ENCODE measurements around the gene AFAP1.

AFAP1 gene

DNA sequence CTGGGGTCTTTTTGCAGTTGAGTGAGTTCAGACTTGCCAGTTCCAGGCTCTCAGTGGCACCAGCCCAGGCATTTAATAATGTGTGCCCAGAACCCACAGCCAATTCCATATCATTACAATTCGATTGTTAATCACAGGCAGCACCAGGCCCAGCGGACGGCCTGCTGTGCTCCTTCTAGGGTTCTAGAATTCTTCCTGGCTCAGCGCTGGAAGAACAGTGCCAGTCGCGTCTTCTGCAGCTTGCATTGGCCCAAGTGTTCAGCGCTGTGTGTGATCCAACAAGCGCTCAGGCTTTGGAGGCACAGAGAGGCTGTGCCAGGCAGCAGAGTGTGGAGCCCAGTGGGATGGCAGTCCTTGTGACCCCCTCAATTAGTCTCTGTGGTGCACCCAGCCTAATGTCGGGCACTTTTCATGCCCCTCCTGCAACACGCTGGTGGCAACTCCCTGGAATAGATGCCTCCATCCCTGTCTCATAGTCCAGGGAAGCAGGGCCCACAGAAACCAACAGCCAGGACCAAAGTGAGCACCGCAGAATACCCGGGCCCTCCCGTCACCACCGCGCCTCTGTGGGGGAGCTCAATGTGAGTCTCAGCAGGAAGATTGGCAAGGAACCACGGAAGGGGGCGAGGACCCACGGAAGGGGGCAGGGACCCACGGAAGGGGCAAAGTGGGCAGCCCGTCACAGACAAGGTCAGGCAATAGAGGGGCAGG lies 193.2 kb downstream of the AFAP1 start:
- peaks cover 0 to 4% (median 0%) of the 10 kb centered on the region in 5 experiments for H3K9me3 ChIP-seq (ENCODE audit: control extremely low read depth in 1 of 5, control insufficient read depth in 4 of 5, insufficient read depth in 2 of 5, low read depth in 1 of 5, low read length in 4 of 5)
- H3K27ac ChIP-seq (ENCODE audit: insufficient read depth in 1 of 2, low read depth in 1 of 2, low read length in 2 of 2, poor library complexity in 1 of 2, severe bottlenecking in 2 of 2), result no peak overlapping the region
- H3K36me3 ChIP-seq (ENCODE audit: control insufficient read depth in 4 of 4, insufficient read depth in 4 of 4, low read length in 3 of 4), result no peaks in the 10 kb centered on the region
- H3K4me3 ChIP-seq (ENCODE audit: control insufficient read depth in 1 of 7, extremely low read depth in 1 of 7, insufficient read depth in 4 of 7, low read depth in 2 of 7, low read length in 6 of 7), result no peak overlapping the region
- 93% methylated on average over 20 of the region's 20 CpGs for WGBS (ENCODE audit: insufficient coverage)
- H3K4me1 ChIP-seq (ENCODE audit: control extremely low read depth in 1 of 4, control insufficient read depth in 4 of 4, insufficient read depth in 4 of 4, low read length in 3 of 4), result no peaks in the 10 kb centered on the region
- peaks cover 0 to 43% (median 3%) of the 10 kb centered on the region in 5 experiments for H3K27me3 ChIP-seq (replicated peaks in 2 of 5; ENCODE audit: control insufficient read depth in 4 of 5, insufficient read depth in 5 of 5, low read length in 4 of 5)
- ChIA-PET POLR2A (no interaction called here), CTCF (no interaction called here)
- no peak for DNase-seq

DNA sequence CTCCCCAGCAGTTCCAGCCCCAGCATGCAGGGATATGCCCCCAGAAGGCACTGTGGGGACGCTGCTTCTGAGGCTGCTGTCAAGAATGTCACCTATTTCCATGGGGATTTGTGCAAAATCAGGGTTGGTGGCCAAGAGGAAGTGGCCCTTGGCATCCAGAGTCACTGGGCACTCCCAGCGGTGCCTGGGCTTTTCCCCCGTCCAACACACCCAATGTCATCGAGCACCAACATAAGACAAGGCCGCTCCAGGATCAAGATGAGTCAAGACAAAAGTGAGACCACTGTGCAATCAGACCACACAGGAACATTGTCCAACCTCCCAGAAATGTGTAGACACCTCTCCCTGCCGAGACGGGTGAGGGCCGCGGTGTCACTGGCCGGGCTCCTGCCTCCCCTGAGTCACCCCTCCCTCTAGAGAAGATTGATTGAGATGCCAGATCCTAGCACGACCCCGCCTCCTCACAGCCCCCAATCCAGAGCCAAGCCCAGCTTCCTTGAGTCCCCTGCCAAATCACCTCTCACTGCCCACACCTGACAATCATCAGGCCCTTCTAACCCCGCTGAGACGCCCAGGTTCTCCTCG lies 194.3 kb downstream of the AFAP1 start:
- Histone ChIP-seq H3K4me1 (ENCODE audit: control extremely low read depth in 1 of 4, control insufficient read depth in 4 of 4, insufficient read depth in 4 of 4, low read length in 3 of 4) (no peaks in the 10 kb centered on the region), H3K27ac (ENCODE audit: insufficient read depth in 1 of 2, low read depth in 1 of 2, low read length in 2 of 2, poor library complexity in 1 of 2, severe bottlenecking in 2 of 2) (no peak overlapping the region), H3K4me3 (ENCODE audit: control insufficient read depth in 1 of 7, extremely low read depth in 1 of 7, insufficient read depth in 4 of 7, low read depth in 2 of 7, low read length in 6 of 7) (no peak overlapping the region), H3K9me3 (ENCODE audit: control extremely low read depth in 1 of 5, control insufficient read depth in 4 of 5, insufficient read depth in 2 of 5, low read depth in 1 of 5, low read length in 4 of 5) (no peaks in the 10 kb centered on the region), H3K27me3 (replicated peaks in 2 of 5; ENCODE audit: control insufficient read depth in 4 of 5, insufficient read depth in 5 of 5, low read length in 4 of 5) (peaks cover 0 to 41% (median 3%) of the 10 kb centered on the region in 5 experiments), H3K36me3 (ENCODE audit: control insufficient read depth in 4 of 4, insufficient read depth in 4 of 4, low read length in 3 of 4) (no peaks in the 10 kb centered on the region)
- ChIA-PET CTCF (no interaction called here), POLR2A (no interaction called here)
- 78% methylated on average over 13 of the region's 15 CpGs for WGBS (ENCODE audit: insufficient coverage)
- no peak for DNase-seq

DNA sequence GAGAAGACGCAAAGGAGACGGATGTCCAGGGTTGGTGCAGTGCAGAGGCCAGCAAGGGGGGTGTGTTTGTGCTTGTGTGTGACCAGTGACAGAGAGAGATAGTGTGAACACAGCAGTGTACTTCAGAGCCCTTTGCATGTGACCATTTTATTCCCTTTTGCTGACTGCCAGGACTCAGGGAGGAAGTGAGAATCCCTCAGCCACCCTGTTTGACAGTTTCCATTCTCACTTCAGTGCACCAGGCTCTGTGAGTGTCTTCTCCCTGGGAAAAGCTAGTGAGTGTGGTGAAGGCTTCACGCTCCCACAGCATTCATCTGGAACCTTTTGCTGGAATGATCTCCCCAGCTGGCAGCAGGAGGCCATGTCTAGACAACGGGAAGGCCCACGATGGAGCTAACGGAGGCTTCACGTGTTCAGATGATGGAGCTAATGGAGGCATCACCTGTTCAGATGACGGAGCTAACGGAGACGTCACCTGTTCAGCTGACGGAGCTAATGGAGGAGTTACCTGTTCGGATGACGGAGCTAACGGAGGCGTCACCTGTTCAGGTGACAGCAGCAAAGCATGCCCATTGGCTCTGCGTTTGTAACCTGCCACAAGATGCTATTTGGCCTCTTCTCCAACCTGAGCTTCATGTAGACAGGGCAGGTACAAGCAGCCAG lies 195.4 kb downstream of the AFAP1 start:
- Histone ChIP-seq H3K4me1 (ENCODE audit: control extremely low read depth in 1 of 4, control insufficient read depth in 4 of 4, insufficient read depth in 4 of 4, low read length in 3 of 4) (no peaks in the 10 kb centered on the region), H3K27ac (ENCODE audit: insufficient read depth in 1 of 2, low read depth in 1 of 2, low read length in 2 of 2, poor library complexity in 1 of 2, severe bottlenecking in 2 of 2) (no peak overlapping the region), H3K9me3 (ENCODE audit: control extremely low read depth in 1 of 5, control insufficient read depth in 4 of 5, insufficient read depth in 2 of 5, low read depth in 1 of 5, low read length in 4 of 5) (no peaks in the 10 kb centered on the region), H3K27me3 (replicated peaks in 2 of 5; ENCODE audit: control insufficient read depth in 4 of 5, insufficient read depth in 5 of 5, low read length in 4 of 5) (peaks cover 0 to 40% (median 0%) of the 10 kb centered on the region in 5 experiments), H3K4me3 (ENCODE audit: control insufficient read depth in 1 of 7, extremely low read depth in 1 of 7, insufficient read depth in 4 of 7, low read depth in 2 of 7, low read length in 6 of 7) (no peak overlapping the region), H3K36me3 (ENCODE audit: control insufficient read depth in 4 of 4, insufficient read depth in 4 of 4, low read length in 3 of 4) (no peaks in the 10 kb centered on the region)
- no peak for DNase-seq
- ChIA-PET POLR2A (no interaction called here), CTCF (interaction anchor here (1.3 to 1.5 kb wide), 2 partner anchors 17 to 23 kb away, joined by 3 to 4 read pairs; no protein-coding TSS in a partner anchor)
- WGBS (ENCODE audit: insufficient coverage), result 84% methylated on average over 16 of the region's 16 CpGs

DNA sequence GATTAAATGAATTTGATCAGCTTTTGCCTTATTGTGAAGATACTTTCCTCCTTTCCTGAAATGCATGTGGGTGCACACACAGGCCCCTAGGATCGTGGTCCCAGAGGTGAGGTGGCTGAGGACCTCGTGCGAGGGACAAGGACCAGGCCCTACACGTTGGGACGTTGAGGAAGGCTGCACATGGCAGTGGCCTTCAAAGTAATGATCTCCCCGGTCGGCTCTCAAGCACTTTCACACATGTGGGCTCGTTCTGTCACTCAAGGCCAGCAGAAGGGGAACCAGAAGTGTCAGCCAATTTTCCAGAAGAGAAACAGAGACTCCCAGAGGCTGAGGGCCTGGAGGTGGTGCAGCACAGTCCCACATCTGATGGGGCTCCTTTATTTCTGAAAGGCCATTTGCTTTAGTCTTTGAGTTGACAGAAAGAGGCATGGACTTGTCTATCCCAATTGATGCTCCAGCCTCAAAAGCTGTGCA lies 196.8 kb downstream of the AFAP1 start:
- peaks cover 0 to 27% (median 0%) of the 10 kb centered on the region in 5 experiments for H3K27me3 ChIP-seq (replicated peaks in 2 of 5; ENCODE audit: control insufficient read depth in 4 of 5, insufficient read depth in 5 of 5, low read length in 4 of 5)
- no peaks in the 10 kb centered on the region for H3K4me1 ChIP-seq (ENCODE audit: control extremely low read depth in 1 of 4, control insufficient read depth in 4 of 4, insufficient read depth in 4 of 4, low read length in 3 of 4)
- H3K36me3 ChIP-seq (ENCODE audit: control insufficient read depth in 4 of 4, insufficient read depth in 4 of 4, low read length in 3 of 4), result no peaks in the 10 kb centered on the region
- peaks cover 0 to 2% (median 0%) of the 10 kb centered on the region in 5 experiments for H3K9me3 ChIP-seq (ENCODE audit: control extremely low read depth in 1 of 5, control insufficient read depth in 4 of 5, insufficient read depth in 2 of 5, low read depth in 1 of 5, low read length in 4 of 5)
- ChIA-PET POLR2A (no interaction called here), CTCF (interaction anchor here (1.5 kb wide), 1 partner anchor 19 kb away, joined by 3 read pairs; no protein-coding TSS in a partner anchor)
- WGBS (ENCODE audit: insufficient coverage), result 75% methylated on average over 8 of the region's 8 CpGs
- H3K27ac ChIP-seq (ENCODE audit: insufficient read depth in 1 of 2, low read depth in 1 of 2, low read length in 2 of 2, poor library complexity in 1 of 2, severe bottlenecking in 2 of 2), result no peak overlapping the region
- no peak for DNase-seq
- no peak overlapping the region for H3K4me3 ChIP-seq (ENCODE audit: control insufficient read depth in 1 of 7, extremely low read depth in 1 of 7, insufficient read depth in 4 of 7, low read depth in 2 of 7, low read length in 6 of 7)

DNA sequence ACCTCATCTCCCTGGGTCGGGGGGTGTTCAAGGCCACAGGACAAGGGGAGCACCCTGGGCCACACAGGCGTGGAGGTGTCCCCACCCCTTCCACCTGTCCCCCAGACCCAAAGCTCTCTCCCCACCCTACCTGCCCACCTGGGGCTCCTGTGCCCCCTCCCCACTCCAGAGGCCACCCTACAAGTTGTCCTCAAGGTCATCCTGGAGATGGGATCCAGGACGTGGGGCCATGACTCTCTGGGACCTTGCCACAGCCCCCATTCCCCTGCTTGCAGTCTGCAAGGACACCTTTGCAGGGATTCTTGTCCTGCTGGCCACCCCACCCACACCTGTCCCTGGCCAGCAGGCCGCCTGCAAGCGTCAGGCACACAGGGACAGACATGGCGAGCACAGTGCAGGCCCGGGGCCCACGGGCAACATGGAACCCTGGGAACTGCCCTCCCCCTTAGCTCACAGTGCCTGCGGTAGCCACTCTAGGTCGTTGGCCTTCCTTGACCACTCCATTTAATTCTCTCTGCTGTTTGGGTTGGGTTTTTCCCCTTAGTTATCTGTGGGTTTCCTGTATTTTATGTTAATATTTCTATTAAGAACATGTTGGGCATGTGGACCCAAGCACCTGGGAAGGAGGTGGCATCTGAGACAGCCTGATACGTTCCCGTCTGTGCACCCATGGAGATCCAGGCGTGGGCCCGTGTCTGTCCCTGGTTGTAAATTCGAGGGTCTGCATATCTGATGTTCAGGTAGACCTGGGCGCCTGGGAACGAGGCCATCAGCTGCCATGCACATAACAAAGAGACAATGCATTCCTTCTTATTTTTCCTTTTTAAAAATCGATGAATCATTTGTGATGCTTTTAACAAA lies 197.5 kb downstream of the AFAP1 start:
- Histone ChIP-seq H3K9me3 (ENCODE audit: control extremely low read depth in 1 of 5, control insufficient read depth in 4 of 5, insufficient read depth in 2 of 5, low read depth in 1 of 5, low read length in 4 of 5) (peaks cover 0 to 4% (median 0%) of the 10 kb centered on the region in 5 experiments), H3K27ac (ENCODE audit: insufficient read depth in 1 of 2, low read depth in 1 of 2, low read length in 2 of 2, poor library complexity in 1 of 2, severe bottlenecking in 2 of 2) (no peak overlapping the region), H3K4me3 (ENCODE audit: control insufficient read depth in 1 of 7, extremely low read depth in 1 of 7, insufficient read depth in 4 of 7, low read depth in 2 of 7, low read length in 6 of 7) (no peak overlapping the region), H3K4me1 (ENCODE audit: control extremely low read depth in 1 of 4, control insufficient read depth in 4 of 4, insufficient read depth in 4 of 4, low read length in 3 of 4) (no peaks in the 10 kb centered on the region), H3K27me3 (replicated peaks in 2 of 5; ENCODE audit: control insufficient read depth in 4 of 5, insufficient read depth in 5 of 5, low read length in 4 of 5) (peaks cover 0 to 21% (median 0%) of the 10 kb centered on the region in 5 experiments), H3K36me3 (ENCODE audit: control insufficient read depth in 4 of 4, insufficient read depth in 4 of 4, low read length in 3 of 4) (no peaks in the 10 kb centered on the region)
- ChIA-PET POLR2A (no interaction called here), CTCF (no interaction called here)
- WGBS (ENCODE audit: insufficient coverage), result 97% methylated on average over 14 of the region's 18 CpGs
- DNase-seq, result no peak

DNA sequence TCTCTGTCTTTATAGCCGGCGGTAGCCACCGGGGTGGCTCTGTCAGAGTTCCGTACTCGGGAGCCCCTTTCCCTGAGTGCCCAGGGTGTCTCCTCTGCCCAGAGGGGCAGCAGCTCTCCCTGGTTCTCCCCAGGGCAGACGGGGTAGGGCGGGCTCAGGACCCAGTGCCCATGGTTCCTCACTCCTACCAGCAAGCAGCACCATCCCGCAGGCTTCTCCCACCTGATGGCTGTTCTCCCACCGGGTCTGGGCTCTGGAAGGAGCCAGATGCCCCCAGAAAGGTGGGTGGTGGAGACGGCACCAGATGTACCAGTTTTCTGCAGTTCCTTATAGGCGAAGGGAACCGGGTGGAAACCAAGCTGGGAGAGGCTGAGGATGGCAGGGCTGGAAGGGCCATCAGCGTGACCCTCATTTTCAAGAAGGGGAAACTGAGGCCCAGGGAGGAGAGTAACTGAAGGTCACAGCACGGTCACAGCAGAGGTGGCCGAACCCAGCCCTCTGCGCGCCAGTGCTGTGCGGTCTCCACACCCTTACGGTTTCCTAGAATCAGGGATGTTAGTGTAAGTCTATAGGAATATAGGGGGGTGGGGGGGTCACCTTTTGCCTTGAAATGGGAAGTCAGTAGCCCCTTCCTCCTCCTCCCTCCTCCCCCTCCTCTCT lies 198.7 kb downstream of the AFAP1 start:
- Histone ChIP-seq H3K4me1 (ENCODE audit: control extremely low read depth in 1 of 4, control insufficient read depth in 4 of 4, insufficient read depth in 4 of 4, low read length in 3 of 4) (no peaks in the 10 kb centered on the region), H3K27ac (ENCODE audit: insufficient read depth in 1 of 2, low read depth in 1 of 2, low read length in 2 of 2, poor library complexity in 1 of 2, severe bottlenecking in 2 of 2) (no peak overlapping the region), H3K4me3 (ENCODE audit: control insufficient read depth in 1 of 7, extremely low read depth in 1 of 7, insufficient read depth in 4 of 7, low read depth in 2 of 7, low read length in 6 of 7) (no peak overlapping the region), H3K9me3 (ENCODE audit: control extremely low read depth in 1 of 5, control insufficient read depth in 4 of 5, insufficient read depth in 2 of 5, low read depth in 1 of 5, low read length in 4 of 5) (peaks cover 0 to 4% (median 0%) of the 10 kb centered on the region in 5 experiments), H3K27me3 (replicated peaks in 2 of 5; ENCODE audit: control insufficient read depth in 4 of 5, insufficient read depth in 5 of 5, low read length in 4 of 5) (peaks cover 0 to 19% (median 0%) of the 10 kb centered on the region in 5 experiments), H3K36me3 (ENCODE audit: control insufficient read depth in 4 of 4, insufficient read depth in 4 of 4, low read length in 3 of 4) (no peaks in the 10 kb centered on the region)
- ChIA-PET CTCF (no interaction called here), POLR2A (interaction anchor here (0.6 kb wide), 1 partner anchor 261 kb away, joined by 3 read pairs; no protein-coding TSS in a partner anchor)
- no peak for DNase-seq
- WGBS (ENCODE audit: insufficient coverage), result 96% methylated on average over 10 of the region's 19 CpGs
